ENCODE measurements around the gene CNOT3. TPM values are rescaled to one million over a fixed set of nuclear protein-coding genes. Genes with fewer than 3 reads are reported as not detected.

Gene CNOT3
- total and polyA plus RNA-seq, 2 donors (not counting 3 experiments of a cell fraction or from before 2014, with no cell fraction given): 20.4 to 74.7 TPM

- no TSS peak for BruUV-seq (replicated peaks)
Observed at GRCh38 chr19:54165222-54165621, 27.7 kb downstream of the CNOT3 start.

More at GRCh38 chr19:54165222-54165621, 27.7 kb downstream of the CNOT3 start:
- FAIRE-seq: no peak
- dilution Hi-C loops (cut with MboI; ENCODE audit: extremely low pct_ligation_motif_present, low sequenced_read_pairs) (no loop called here), intact Hi-C loops (cut with micrococcal nuclease) (no loop called here)
- Histone ChIP-seq H4K20me1 (replicated peaks; ENCODE audit: control insufficient read depth, extremely low read depth, insufficient read depth, low read length) (no peaks in the 10 kb centered on the region), H2AFZ (ENCODE audit: low read depth, low read length) (no peak overlapping the region), H3K27ac (ENCODE audit: insufficient read depth, low read depth, low read length) (no peak overlapping the region), H3K36me3 (ENCODE audit: control insufficient read depth in 2 of 2, extremely low read depth in 1 of 2, insufficient read depth in 2 of 2, low read length in 2 of 2) (no peaks in the 10 kb centered on the region), H3K4me2 (ENCODE audit: insufficient read depth, low read length) (no peak overlapping the region), H3K27me3 (ENCODE audit: control insufficient read depth in 2 of 2, insufficient read depth in 2 of 2, low read length in 2 of 2) (peaks cover 0 to 8% of the 10 kb centered on the region in 2 experiments), H3K9me3 (replicated peaks; ENCODE audit: control insufficient read depth, insufficient read depth, low read length) (no peaks in the 10 kb centered on the region), H3K9me1 (replicated peaks; ENCODE audit: control insufficient read depth, extremely low read depth, insufficient read depth, low read length) (no peaks in the 10 kb centered on the region), H3K4me1 (ENCODE audit: control insufficient read depth, extremely low read depth, insufficient read depth, low read length) (peaks cover 8% of the 10 kb centered on the region), H3K4me3 (replicated peaks in 1 of 3; ENCODE audit: insufficient read depth in 1 of 3, low read depth in 1 of 3, low read length in 3 of 3) (no peak overlapping the region), H3K79me2 (ENCODE audit: control insufficient read depth, insufficient read depth, low read length) (no peaks in the 10 kb centered on the region), H3K9ac (replicated peaks; ENCODE audit: extremely low read depth, insufficient read depth, low read length) (no peak overlapping the region)
- TF ChIP-seq POLR2A (IDR thresholded peaks at IDR 0.05; ENCODE audit: low read depth, low read length) (no peak), JUN (IDR thresholded peaks at IDR 0.05; ENCODE audit: borderline replicate concordance, insufficient read depth, insufficient read length, low read depth) (no peak), GATA2 (IDR thresholded peaks at IDR 0.05; ENCODE audit: insufficient read depth, insufficient read length, low read depth, low read length) (no peak), CTCF (IDR thresholded peaks at IDR 0.05; ENCODE audit: extremely low read depth in 1 of 2, insufficient read depth in 1 of 2, low read depth in 1 of 2, low read length in 2 of 2) (no peak), FOS (IDR thresholded peaks at IDR 0.05; ENCODE audit: borderline replicate concordance, insufficient read depth, low read length) (no peak), POLR2AphosphoS5 (IDR thresholded peaks at IDR 0.05; ENCODE audit: insufficient read depth, low read depth, low read length) (no peak), EZH2 (IDR thresholded peaks at IDR 0.05; ENCODE audit: borderline replicate concordance, low read depth, low read length, severe bottlenecking) (no peak), MAX (IDR thresholded peaks at IDR 0.05; ENCODE audit: insufficient read depth, insufficient read length) (no peak), MYC (IDR thresholded peaks at IDR 0.05; ENCODE audit: low read depth, low read length) (no peak)
- POLR2A ChIA-PET: no interaction called here
- no peak for DNase-seq (ENCODE audit: low read depth, low spot score)
- CTCF ChIA-PET: interaction anchor here (0.7 to 0.9 kb wide), 2 partner anchors 28 to 101 kb away, joined by 3 read pairs; no protein-coding TSS in a partner anchor

Data from endothelial cell of umbilical vein (primary cell).